ENCODE data around the gene POLRMT. TPM values are rescaled to one million over a fixed set of nuclear protein-coding genes. Genes with fewer than 3 reads are reported as not detected.

POLRMT gene
- total and polyA plus RNA-seq, 4 donors: 16.0 to 41.4 (median 35.1) TPM

GRCh38 chr19:576768-577438, 56.4 kb downstream of the POLRMT start:
- H3K27ac ChIP-seq (ENCODE audit: low read depth in 1 of 2, low read length in 2 of 2): no peak overlapping the region
- H3K27me3 ChIP-seq (ENCODE audit: control insufficient read depth in 4 of 4, insufficient read depth in 4 of 4, low read length in 3 of 4): no peaks in the 10 kb centered on the region
- TF ChIP-seq GABPA (IDR thresholded peaks at IDR 0.05 in 1 of 2, conservative IDR thresholded peaks at IDR 0.05 in 1 of 2) (no peak), ZBTB33 (IDR thresholded peaks at IDR 0.05) (no peak), SP1 (IDR thresholded peaks at IDR 0.05) (no peak), REST (IDR thresholded peaks at IDR 0.05) (no peak), HNF4G (IDR thresholded peaks at IDR 0.05) (no peak), HNF4A (conservative IDR thresholded peaks at IDR 0.05) (no peak), FOXA2 (IDR thresholded peaks at IDR 0.05) (no peak), EGR1 (IDR thresholded peaks at IDR 0.05; ENCODE audit: low read depth in 2 of 2) (no peak), FOXA1 (IDR thresholded peaks at IDR 0.05) (no peak), RAD21 (IDR thresholded peaks at IDR 0.05) (no peak), NR2F2 (IDR thresholded peaks at IDR 0.05) (no peak), YY1 (IDR thresholded peaks at IDR 0.05) (no peak), CTCF (IDR thresholded peaks at IDR 0.05; ENCODE audit: low read depth, low read length, missing input control) (no peak)
- peaks cover 23 to 30% (median 26%) of the 10 kb centered on the region in 4 donors for H3K4me1 ChIP-seq (ENCODE audit: control insufficient read depth in 4 of 4, insufficient read depth in 4 of 4, low read length in 3 of 4)
- H3K36me3 ChIP-seq (ENCODE audit: control insufficient read depth in 4 of 4, insufficient read depth in 3 of 4, low read depth in 1 of 4, low read length in 3 of 4): peaks cover 6 to 17% (median 11%) of the 10 kb centered on the region in 4 donors
- no peak for DNase-seq (ENCODE audit: low spot score)
- H3K9ac ChIP-seq (ENCODE audit: low read depth in 1 of 2, low read length in 2 of 2): no peak overlapping the region
- no peak overlapping the region for H3K4me3 ChIP-seq (ENCODE audit: low read depth in 1 of 3, low read length in 3 of 3)
- WGBS: 91% methylated on average over 28 of the region's 28 CpGs
- no peaks in the 10 kb centered on the region for H3K9me3 ChIP-seq (ENCODE audit: control insufficient read depth in 4 of 4, low read length in 3 of 4)

Measured in liver (tissue), 9 donors.